Right renal cortex interstitium (tissue), 3 donors: ENCODE data around the gene LRRC40. TPM values are rescaled to one million over a fixed set of nuclear protein-coding genes. Genes with fewer than 3 reads are reported as not detected.

ENCODE experiments used
- DNase-seq, 3 donors: peaks; one replicate each; pipeline ENCODE4 v3.0.0-alpha.2; 2013; ENCODE audit warnings: low read depth in 3 of 3, low spot score in 2 of 3
- polyA plus RNA-seq, 3 donors: library from polyadenylated mRNA; unstranded; fragments of 120-200 nt; gene quantifications; one replicate each; pipeline ENCODE4 v1.2.1, GENCODE V29; 2013; ENCODE audit not compliant: insufficient read length in 3 of 3

LRRC40 gene
- polyA plus RNA-seq, 3 donors: 24.5 to 31.9 (median 31.7) TPM

DNA sequence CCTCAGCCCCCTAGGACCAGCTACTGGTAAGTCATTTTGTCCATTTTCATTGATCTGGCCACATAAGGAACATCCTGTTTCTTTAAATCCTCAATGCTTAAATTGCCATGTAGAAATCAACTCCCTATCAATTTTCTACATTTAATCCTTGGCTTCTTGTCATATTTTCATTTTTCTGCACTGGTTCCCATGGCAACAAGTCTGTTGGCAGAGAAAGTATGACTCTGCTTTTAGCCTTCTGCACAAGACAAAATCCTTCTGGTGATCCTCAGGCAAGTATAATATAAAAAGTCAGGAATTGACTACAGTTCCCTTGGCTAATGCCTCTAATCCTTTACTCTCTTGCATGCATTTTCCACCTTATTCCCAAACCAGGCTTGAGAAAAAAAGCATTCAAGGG is 65.0 kb downstream of the LRRC40 start:
- peak; percentile 23 to 45 (median 40) for DNase-seq

DNA sequence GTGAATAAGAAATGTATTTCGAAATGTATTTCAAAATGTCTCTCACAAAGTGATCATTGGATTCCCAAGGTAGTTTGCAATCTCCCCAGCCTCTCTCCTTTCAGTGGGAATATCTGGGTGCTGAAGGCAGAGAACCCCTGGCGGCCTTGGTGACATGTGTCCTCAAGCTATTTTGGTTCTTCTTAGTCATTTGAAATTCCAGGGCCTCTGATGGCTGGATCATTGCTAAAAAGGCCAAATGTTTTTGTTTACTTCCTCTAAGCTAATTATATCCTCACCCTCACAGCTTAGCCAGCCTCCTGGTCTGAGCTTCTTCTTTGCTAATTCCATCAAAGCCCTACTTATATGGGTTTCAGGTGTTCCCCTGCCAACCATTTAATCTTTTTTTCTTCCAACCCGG is 71.2 kb downstream of the LRRC40 start:
- no peak for DNase-seq

DNA sequence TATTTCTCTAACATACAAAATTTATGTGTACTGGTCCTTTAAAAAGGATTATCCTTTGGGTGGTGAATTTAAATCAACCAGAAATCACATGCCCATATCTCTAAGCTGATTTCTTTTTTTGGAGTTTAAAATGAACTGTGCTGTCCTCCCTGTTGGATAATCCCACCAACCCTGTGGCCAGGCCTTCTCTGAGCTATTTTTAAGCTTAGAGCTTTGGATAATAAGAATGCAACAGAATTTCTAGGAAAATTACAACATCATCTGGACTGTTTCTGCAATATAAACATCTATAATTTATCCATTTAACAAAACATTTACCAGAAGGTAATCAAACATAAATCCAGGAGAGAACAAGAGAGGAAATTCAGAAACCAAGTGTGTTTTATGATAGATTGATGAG is 88.3 kb downstream of the LRRC40 start:
- no peak for DNase-seq

DNA sequence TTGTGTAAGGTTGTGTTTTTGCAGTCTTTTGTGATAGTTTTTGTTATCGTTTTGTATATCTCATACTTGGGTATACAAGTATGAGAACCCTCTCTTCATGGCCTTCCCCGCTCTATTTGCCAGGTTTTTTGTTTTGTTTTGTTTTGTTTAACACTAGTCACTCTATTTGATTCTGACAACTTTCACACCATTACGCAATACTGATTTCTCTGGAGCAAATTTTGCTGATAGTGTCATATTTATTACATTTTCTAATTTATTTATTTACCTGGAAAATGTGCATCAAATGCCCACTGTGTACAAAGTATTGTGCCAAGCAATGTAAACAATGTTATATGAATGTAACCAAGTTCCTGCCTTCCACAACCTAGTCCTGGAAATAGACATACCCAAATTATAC is 90.1 kb downstream of the LRRC40 start:
- no peak for DNase-seq

DNA sequence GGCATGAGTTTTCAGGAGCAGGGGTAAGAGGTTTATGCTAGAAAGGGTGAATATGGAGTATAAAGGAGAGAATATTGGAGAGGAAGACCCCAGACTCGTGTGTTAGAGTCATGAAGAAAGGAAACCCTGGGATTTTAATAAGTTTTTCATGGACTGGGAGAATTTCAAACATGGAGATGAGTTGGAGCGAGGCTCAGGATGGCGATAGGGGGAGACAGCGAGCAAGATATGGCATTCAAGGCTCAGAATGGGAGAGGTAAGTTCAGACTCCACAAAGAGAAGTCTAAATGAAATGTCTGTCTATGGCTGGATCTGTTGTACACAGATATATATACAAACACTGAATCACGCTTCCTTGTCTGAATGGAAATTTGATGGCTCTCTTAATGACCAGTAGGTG is 92.5 kb downstream of the LRRC40 start:
- no peak for DNase-seq

DNA sequence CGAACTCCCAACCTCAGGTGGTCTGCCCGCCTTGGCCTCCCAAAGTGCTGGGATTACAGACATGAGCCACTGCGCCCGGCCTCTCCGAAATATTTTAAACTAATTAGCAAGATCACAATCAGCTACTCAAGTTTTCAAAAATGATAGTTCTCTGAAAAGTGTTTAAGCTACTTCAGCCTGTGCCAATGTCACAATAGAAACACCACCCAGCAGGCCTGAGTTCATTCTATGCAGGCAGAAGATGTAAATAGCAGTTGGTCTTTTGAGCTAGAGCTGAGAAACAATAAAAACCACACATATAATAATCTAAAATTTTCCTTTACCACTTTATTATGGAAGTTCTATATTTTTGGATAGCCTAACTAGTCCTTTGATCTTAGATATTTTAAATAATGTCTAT is 96.1 kb downstream of the LRRC40 start:
- no peak for DNase-seq

DNA sequence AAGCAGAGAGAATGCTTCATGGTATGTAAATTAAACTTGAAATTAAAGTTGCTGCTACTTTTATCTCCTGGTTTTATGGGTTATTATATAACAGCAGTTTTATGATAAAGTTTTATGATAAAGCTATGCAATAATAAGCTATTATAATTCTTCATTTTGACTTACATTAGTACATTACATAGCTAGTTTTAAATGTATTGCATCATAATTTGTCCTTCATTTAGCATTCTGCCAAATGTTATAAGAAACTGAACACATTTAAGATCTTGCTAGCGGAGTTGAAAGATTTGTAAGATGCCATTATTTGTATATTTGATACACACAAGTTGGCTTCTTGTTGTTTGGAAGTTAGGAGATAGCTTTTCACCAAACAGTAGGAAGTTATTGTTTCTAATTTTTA is 101.6 kb downstream of the LRRC40 start:
- no peak for DNase-seq

DNA sequence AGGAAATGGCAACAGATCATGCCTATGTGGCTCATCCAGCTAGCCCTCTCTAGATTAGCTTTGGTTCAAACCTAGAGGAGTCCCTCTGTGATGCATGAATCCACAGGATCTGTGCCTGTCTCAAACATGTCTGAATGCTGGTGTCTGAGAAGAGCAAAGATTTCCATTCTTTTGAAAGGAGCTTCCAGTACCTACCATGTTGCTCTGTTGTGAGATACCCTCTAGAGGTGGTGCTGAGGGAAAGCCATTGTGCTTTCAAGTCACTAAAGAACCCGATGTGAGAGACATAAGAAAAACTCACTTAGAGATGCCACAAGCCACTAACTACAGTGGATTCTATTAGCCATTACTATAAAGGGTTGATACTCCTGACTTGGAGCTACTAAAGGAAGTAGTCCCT is 103.6 kb downstream of the LRRC40 start:
- DNase-seq: no peak

DNA sequence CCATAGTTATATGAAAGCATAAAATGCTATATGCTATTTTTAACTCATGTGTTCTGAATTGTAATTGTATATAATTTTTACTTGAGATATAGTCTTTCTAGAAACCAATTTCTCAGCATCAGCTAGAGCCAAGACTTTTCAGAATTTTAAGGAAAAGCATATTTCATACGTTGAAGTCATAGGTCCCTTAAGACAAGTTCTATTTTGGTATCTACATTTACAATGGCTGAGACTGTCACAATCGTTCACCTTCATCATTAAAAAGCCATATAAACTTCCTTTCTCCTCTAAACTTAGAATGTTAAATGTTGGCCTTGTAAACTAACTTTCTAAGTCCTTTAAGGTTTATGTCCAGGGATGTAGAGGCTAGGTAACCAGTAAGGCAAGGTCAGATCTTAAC is 104.1 kb downstream of the LRRC40 start:
- no peak for DNase-seq

Other genes with a start within 250 kb of the LRRC40 start
- 100 to 1,000 TPM; 341 to 409 (median 366) TPM for gene SRSF11, start 15.8 kb upstream of the LRRC40 start, polyA plus RNA-seq
- 10 to 100 TPM; 30.1 to 32.8 (median 31.9) TPM for gene ANKRD13C, start 149.1 kb upstream of the LRRC40 start, polyA plus RNA-seq
- gene CTH, start 205.7 kb upstream of the LRRC40 start, polyA plus RNA-seq: 10 to 100 TPM; 12.5 to 16.2 (median 13.5) TPM